Measurements from ENCODE around the gene SYNM.
A peak's percentile ranks its signal among the peaks of the same experiment; 100 is the strongest.

SYNM gene

GRCh38 chr15:99168601-99169580 is 64.0 kb downstream of the SYNM start:
- no peak for DNase-seq (ENCODE audit: low read depth)

GRCh38 chr15:99169769-99170311 is 65.0 kb downstream of the SYNM start:
- peak; percentile 4 for DNase-seq (ENCODE audit: low read depth)

GRCh38 chr15:99170476-99171065 is 65.7 kb downstream of the SYNM start:
- DNase-seq (ENCODE audit: low read depth), result no peak

GRCh38 chr15:99172171-99172570 is 67.3 kb downstream of the SYNM start:
- no peak for DNase-seq (ENCODE audit: low read depth)

- no peak for DNase-seq (ENCODE audit: low read depth)
Measured at GRCh38 chr15:99172989-99173388, 68.1 kb downstream of the SYNM start.

GRCh38 chr15:99174567-99175395 is 69.9 kb downstream of the SYNM start:
- no peak for DNase-seq (ENCODE audit: low read depth)

- DNase-seq (ENCODE audit: low read depth), result no peak
Measured at GRCh38 chr15:99176757-99177156, 71.9 kb downstream of the SYNM start.

GRCh38 chr15:99177679-99178078 is 72.8 kb downstream of the SYNM start:
- DNase-seq (ENCODE audit: low read depth), result no peak

- DNase-seq (ENCODE audit: low read depth), result no peak
Measured at GRCh38 chr15:99180086-99180963, 75.4 kb downstream of the SYNM start.

GRCh38 chr15:99180964-99181306 is 76.1 kb downstream of the SYNM start:
- DNase-seq (ENCODE audit: low read depth), result no peak

GRCh38 chr15:99181545-99181971 is 76.7 kb downstream of the SYNM start:
- no peak for DNase-seq (ENCODE audit: low read depth)

- DNase-seq (ENCODE audit: low read depth), result no peak
Measured at GRCh38 chr15:99182791-99183190, 77.9 kb downstream of the SYNM start.
